Rectal smooth muscle tissue (tissue), 1 donor: ENCODE data around the gene SLF2.

ENCODE experiments used
- H3K27ac ChIP-seq: one replicate; pipeline ENCODE4 v1.7.0; 2013; ENCODE audit warnings: low read depth, low read length, inconsistent platforms
- H3K27me3 ChIP-seq: one replicate; pipeline ENCODE4 v1.7.0; 2013; ENCODE audit warnings: low read length; ENCODE audit not compliant: control insufficient read depth, insufficient read depth
- H3K36me3 ChIP-seq: one replicate; pipeline ENCODE4 v1.7.0; 2013; ENCODE audit warnings: low read length; ENCODE audit not compliant: control insufficient read depth, insufficient read depth
- H3K4me1 ChIP-seq: one replicate; pipeline ENCODE4 v1.7.0; 2013; ENCODE audit warnings: low read length; ENCODE audit not compliant: control insufficient read depth, insufficient read depth
- H3K4me3 ChIP-seq: one replicate; pipeline ENCODE4 v1.7.0; 2013; ENCODE audit warnings: low read length
- H3K9ac ChIP-seq: one replicate; pipeline ENCODE4 v1.7.0; 2013; ENCODE audit warnings: low read length

SLF2 gene

GRCh38 chr10:100873146-100873826, 39.5 kb upstream of the SLF2 start:
- Histone ChIP-seq H3K9ac (no peak overlapping the region), H3K4me3 (no peak overlapping the region), H3K4me1 (no peaks in the 10 kb centered on the region), H3K36me3 (no peaks in the 10 kb centered on the region), H3K27ac (no peak overlapping the region), H3K27me3 (peaks cover 2% of the 10 kb centered on the region)

DNA sequence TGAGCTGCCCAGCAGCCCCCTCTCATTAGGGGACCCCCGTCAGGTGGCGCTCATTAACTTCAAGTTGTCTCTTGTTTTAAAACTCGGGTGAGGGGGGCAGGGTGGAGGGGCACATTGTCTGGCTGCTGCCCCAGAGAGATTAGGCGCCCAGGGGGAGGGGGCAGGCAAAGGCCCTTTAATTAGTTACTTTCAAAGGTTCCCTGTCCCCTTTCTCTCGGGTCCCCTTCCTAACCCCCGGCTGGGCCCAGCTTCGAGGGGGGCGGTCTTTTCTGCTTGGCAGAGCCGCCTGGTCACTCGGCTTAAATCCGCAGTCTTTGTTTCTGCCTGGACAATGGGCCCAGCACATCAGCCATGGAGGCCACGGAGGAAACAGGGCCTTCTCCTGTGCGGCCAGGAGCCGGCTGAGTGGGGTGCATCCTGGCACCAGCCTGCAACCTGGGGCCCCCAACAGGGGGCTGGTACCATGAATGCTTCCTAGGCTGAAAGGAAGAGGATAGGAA, 38.9 kb upstream of the SLF2 start:
- Histone ChIP-seq H3K4me3 (no peak overlapping the region), H3K4me1 (no peaks in the 10 kb centered on the region), H3K36me3 (no peaks in the 10 kb centered on the region), H3K27me3 (peaks cover 2% of the 10 kb centered on the region), H3K27ac (no peak overlapping the region), H3K9ac (no peak overlapping the region)

GRCh38 chr10:100874702-100875483, 37.9 kb upstream of the SLF2 start:
- Histone ChIP-seq H3K27ac (no peak overlapping the region), H3K27me3 (peaks cover 2% of the 10 kb centered on the region), H3K4me1 (no peaks in the 10 kb centered on the region), H3K9ac (no peak overlapping the region), H3K36me3 (no peaks in the 10 kb centered on the region), H3K4me3 (no peak overlapping the region)

DNA sequence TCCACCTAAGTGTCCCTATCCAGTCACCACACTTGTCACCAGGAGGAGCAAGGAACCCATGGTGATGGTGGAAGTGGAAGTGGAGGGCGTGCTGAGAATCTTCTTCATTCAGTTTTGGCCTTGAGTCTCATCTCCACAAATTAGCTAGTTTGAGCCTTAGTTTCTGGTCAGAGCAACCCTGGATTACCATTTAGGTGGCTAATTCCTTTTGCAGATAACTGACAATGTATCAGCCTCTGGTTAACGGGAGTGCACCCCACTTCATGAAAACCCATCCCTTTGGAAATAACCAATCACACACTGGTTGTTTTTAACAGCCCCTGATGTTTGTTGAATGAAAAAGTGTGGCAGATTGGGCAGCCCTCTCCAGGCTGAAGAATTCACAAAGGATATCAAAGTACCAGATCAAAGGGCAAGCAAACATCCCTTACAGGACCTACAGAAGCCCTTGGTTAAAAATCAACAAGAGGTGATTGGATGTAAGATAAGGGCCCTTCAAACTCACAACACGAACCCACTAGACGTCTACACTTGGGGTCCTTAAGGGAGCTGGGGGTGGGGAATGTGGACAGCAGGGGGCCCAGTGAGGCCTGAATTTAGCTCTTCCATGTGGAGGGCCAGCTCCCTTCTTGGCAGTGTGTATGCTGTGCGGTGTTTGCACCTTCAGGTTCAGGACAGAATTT, 37.1 kb upstream of the SLF2 start:
- Histone ChIP-seq H3K27me3 (peaks cover 2% of the 10 kb centered on the region), H3K36me3 (no peaks in the 10 kb centered on the region), H3K9ac (no peak overlapping the region), H3K4me1 (no peaks in the 10 kb centered on the region), H3K27ac (no peak overlapping the region), H3K4me3 (no peak overlapping the region)

DNA sequence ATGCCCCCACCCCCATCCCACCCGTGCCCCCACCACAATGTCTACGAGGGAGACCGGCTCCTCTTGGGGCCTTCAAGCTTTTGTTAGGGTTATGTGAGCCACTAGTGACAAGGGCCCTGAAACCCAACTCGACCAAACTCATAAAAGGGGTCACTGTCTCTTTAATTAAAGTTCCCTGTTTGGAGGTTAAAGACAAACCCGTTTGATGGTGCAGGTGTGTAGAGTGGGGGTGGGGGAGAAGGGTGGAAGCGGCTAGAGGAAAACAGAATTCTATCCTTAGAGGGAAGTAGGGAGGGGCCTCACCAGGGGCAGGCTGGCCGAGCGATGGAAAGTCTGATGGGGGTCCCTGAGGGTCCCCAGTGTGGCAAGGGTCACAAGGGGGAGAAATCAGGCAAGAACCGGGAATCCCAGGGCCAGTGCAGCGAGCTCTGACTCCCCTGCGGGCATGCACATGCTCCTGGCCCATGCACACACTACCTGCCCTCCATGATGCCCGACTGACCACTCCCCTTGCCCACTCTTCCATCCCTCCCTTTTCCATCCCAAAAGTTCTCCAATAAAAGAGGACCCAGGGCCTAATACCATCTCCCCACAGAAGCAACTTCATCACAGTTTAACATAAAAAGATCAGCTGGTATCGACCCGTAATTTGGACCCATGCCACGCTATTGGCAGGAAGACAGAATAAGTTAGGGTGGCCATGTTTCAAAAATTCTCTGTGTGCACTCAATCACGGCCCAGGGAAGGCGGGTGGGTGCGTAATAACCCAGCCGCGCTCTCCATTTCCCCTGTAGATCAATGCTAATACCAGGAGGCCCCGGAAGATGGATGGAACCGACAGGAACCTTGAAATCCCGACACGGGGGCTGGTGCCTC, 35.9 kb upstream of the SLF2 start:
- Histone ChIP-seq H3K4me1 (no peaks in the 10 kb centered on the region), H3K4me3 (no peak overlapping the region), H3K36me3 (no peaks in the 10 kb centered on the region), H3K9ac (no peak overlapping the region), H3K27ac (no peak overlapping the region), H3K27me3 (peaks cover 2% of the 10 kb centered on the region)

DNA sequence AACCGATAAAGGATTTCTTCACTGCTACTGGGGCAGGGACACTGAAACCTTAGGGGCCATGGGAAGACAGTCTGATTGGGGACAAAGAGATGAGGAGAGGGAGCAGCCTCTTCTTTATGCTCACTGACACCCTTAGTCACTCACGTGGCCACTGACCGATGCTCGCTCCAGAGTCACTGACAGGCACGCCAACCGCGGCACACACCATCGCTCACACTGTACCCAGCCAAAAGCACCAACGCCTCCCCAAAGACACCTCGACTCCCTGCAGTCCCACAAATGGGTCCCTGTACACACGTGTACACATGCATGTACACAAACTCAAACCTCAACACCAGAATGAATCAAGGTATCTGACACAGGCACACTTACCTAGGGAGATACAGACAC, 35.3 kb upstream of the SLF2 start:
- Histone ChIP-seq H3K4me3 (no peak overlapping the region), H3K27me3 (peaks cover 2% of the 10 kb centered on the region), H3K27ac (no peak overlapping the region), H3K9ac (no peak overlapping the region), H3K36me3 (no peaks in the 10 kb centered on the region), H3K4me1 (no peaks in the 10 kb centered on the region)

DNA sequence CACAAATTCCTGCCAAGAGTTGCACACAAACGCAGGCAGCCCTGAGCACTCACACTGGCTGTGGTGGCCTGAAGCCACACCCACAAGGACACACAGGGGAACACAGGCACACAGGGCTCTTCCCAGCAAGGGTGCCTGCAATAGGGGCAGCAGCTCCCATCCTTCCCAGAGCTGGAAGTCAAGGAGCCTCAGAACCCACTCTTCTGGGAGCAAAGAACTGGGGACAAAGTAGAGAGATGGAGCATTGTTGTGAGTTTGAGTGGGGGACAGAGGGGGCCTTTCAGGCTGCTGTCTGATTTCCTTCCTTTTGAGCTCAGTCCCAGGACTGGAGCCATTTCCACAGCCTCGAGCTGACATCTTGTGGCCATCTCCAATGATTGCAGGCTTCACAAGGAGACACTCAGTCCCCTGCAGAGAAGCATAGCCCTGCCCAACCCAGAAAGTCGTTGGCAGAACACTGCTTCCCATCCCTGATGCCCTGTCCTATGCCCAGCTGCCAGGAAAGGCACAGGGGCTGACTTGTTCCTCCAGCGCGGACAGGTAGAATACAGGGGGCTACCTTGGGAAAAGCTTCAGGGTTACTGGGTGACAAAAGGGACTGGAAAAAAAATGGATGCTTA, 34.4 kb upstream of the SLF2 start:
- no peak overlapping the region for H3K9ac ChIP-seq
- H3K27ac ChIP-seq = no peak overlapping the region
- H3K4me3 ChIP-seq = no peak overlapping the region
- no peaks in the 10 kb centered on the region for H3K4me1 ChIP-seq
- no peaks in the 10 kb centered on the region for H3K36me3 ChIP-seq
- H3K27me3 ChIP-seq = no peaks in the 10 kb centered on the region

- Histone ChIP-seq H3K4me1 (no peaks in the 10 kb centered on the region), H3K36me3 (no peaks in the 10 kb centered on the region), H3K27ac (no peak overlapping the region), H3K27me3 (no peaks in the 10 kb centered on the region), H3K4me3 (no peak overlapping the region), H3K9ac (no peak overlapping the region)
Measured at GRCh38 chr10:100879741-100880360, 32.9 kb upstream of the SLF2 start.

- Histone ChIP-seq H3K36me3 (no peaks in the 10 kb centered on the region), H3K27ac (no peak overlapping the region), H3K27me3 (no peaks in the 10 kb centered on the region), H3K4me3 (no peak overlapping the region), H3K9ac (no peak overlapping the region), H3K4me1 (no peaks in the 10 kb centered on the region)
Measured at GRCh38 chr10:100881556-100882213, 31.1 kb upstream of the SLF2 start.

DNA sequence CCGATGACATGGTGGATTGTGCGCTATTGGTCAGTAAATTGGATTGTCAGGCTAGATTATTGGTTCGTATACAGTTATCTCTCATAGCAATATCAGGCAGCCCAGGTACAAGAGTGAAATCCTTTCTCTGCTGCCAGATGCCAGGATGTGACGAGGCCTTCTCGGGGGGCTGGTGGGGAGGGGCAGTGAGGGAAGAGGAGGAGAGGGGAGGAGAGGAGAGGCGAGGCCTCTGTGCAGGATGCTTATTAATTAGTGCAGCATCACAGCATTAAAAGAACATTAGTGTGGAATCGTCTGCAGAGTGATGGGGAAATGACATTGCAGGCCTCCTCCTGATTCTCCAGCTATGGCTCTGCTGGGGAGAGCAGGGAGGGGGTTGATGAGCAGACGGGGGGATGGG, 30.5 kb upstream of the SLF2 start:
- H3K4me3 ChIP-seq = no peak overlapping the region

DNA sequence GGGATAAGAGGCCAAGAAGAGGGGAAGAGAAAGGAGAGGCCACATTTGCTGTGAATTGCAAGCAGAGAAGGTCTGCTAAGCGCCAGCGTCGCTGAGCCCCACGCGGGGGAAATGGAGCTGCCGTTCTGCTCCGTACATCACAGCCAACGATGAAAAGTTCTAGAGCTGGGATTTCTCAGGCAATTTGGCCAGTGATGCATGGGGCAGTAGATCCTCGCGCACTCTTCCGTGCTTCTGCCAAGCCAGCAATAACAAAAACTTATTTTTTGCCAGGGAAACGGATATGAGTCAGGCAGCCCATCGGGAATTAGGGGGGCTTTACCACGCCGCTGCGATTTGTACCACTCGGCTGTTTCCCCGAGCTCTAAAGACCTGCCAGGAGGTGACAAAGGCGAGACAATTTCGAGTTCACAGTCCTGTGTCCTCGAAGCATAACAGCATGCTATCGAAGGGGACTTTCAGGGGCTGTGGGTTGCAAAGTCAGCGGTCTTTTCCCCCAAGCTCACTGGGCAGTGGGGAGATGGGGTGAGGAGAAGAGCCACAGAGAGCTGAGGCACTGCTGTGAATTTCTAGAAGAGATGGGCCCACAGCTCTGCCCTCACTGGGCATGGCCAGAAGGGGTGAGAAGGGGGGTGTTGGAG, 30.0 kb upstream of the SLF2 start:
- peaks cover 3% of the 10 kb centered on the region for H3K4me1 ChIP-seq

More for the DNA sequence above, 30.5 kb upstream of the SLF2 start:
- no peaks in the 10 kb centered on the region for H3K4me1 ChIP-seq
- no peak overlapping the region for H3K9ac ChIP-seq
- H3K36me3 ChIP-seq = no peaks in the 10 kb centered on the region
- H3K27ac ChIP-seq = no peak overlapping the region
- no peaks in the 10 kb centered on the region for H3K27me3 ChIP-seq

More for the DNA sequence above, 30.0 kb upstream of the SLF2 start:
- no peak overlapping the region for H3K4me3 ChIP-seq
- H3K27me3 ChIP-seq = no peaks in the 10 kb centered on the region
- no peak overlapping the region for H3K27ac ChIP-seq
- no peak overlapping the region for H3K9ac ChIP-seq
- H3K36me3 ChIP-seq = no peaks in the 10 kb centered on the region
